ENCODE measurements around the gene RPTOR.
A peak's percentile ranks its signal among the peaks of the same experiment; 100 is the strongest.

RPTOR gene

GRCh38 chr17:80817861-80818260 lies 273.2 kb downstream of the RPTOR start:
- Histone ChIP-seq H3K36me3 (ENCODE audit: control insufficient read depth in 2 of 2, insufficient read depth in 1 of 2, low read length in 2 of 2) (no peaks in the 10 kb centered on the region), H3K4me1 (ENCODE audit: control insufficient read depth, insufficient read depth, low read length) (peaks cover 4% of the 10 kb centered on the region; the same call in 1 of the 2 replicates), H3K27ac (ENCODE audit: extremely low read depth, low read depth, low read length) (no peak overlapping the region), H3K4me3 (ENCODE audit: low read depth, low read length) (no peak overlapping the region), H3K9me3 (ENCODE audit: control insufficient read depth, insufficient read depth, low read depth, low read length) (no peaks in the 10 kb centered on the region)
- TF ChIP-seq SCRT1 (tag by site-specific recombination; IDR thresholded peaks at IDR 0.05; ENCODE audit: borderline replicate concordance) (peak; percentile 53; the same call in 1 of the 2 replicates), ZBTB21 (tag by site-specific recombination; IDR thresholded peaks at IDR 0.05) (no peak), SCRT2 (tag by site-specific recombination; IDR thresholded peaks at IDR 0.05) (peak; percentile 91)
- ChIA-PET POLR2A (no interaction called here), CTCF (interaction anchor here (0.6 to 1.1 kb wide), 2 partner anchors 15 to 943 kb away, joined by 3 to 4 read pairs; no protein-coding TSS in a partner anchor)

GRCh38 chr17:80818871-80819270 lies 274.2 kb downstream of the RPTOR start:
- CTCF ChIA-PET: interaction anchor here (0.6 to 1.1 kb wide), 3 partner anchors 13 to 64 kb away, joined by 3 to 4 read pairs (median 3); no protein-coding TSS in a partner anchor
- POLR2A ChIA-PET: interaction anchor here (0.8 kb wide), 1 partner anchor 147 kb away, joined by 3 read pairs; no protein-coding TSS in a partner anchor
- TF ChIP-seq ZNF776 (tag by site-specific recombination; IDR thresholded peaks at IDR 0.05; ENCODE audit: borderline replicate concordance) (no peak), ZNF707 (tag by site-specific recombination; IDR thresholded peaks at IDR 0.05) (no peak), PRDM2 (tag by site-specific recombination; IDR thresholded peaks at IDR 0.05; ENCODE audit: borderline replicate concordance) (no peak), ZNF585B (tag by site-specific recombination; IDR thresholded peaks at IDR 0.05) (no peak), ZNF623 (tag by site-specific recombination; IDR thresholded peaks at IDR 0.05) (no peak), AEBP2 (tag by site-specific recombination; IDR thresholded peaks at IDR 0.05; ENCODE audit: borderline replicate concordance) (no peak), ZNF274 (IDR thresholded peaks at IDR 0.05; ENCODE audit: low read length) (no peak), ZNF274 (tag by site-specific recombination; IDR thresholded peaks at IDR 0.05; ENCODE audit: borderline replicate concordance) (no peak), ZNF571 (tag by site-specific recombination; IDR thresholded peaks at IDR 0.05) (no peak), ZNF660 (tag by site-specific recombination; IDR thresholded peaks at IDR 0.05) (no peak), ZNF629 (tag by site-specific recombination; IDR thresholded peaks at IDR 0.05) (no peak), ZBTB48 (tag by site-specific recombination; IDR thresholded peaks at IDR 0.05) (no peak), ZNF423 (tag by site-specific recombination; IDR thresholded peaks at IDR 0.05) (no peak), ZNF132 (tag by site-specific recombination; IDR thresholded peaks at IDR 0.05; ENCODE audit: borderline replicate concordance) (no peak), REST (tag by site-specific recombination; IDR thresholded peaks at IDR 0.05) (no peak), ZNF521 (tag by site-specific recombination; IDR thresholded peaks at IDR 0.05) (no peak), ZNF133 (tag by site-specific recombination; IDR thresholded peaks at IDR 0.05) (no peak), ZNF610 (tag by site-specific recombination; IDR thresholded peaks at IDR 0.05; ENCODE audit: borderline replicate concordance) (no peak), ZBTB17 (tag by site-specific recombination; IDR thresholded peaks at IDR 0.05) (no peak), ZNF426 (tag by site-specific recombination; IDR thresholded peaks at IDR 0.05) (no peak)

More at GRCh38 chr17:80818871-80819270, 274.2 kb downstream of the RPTOR start:
- H3K27ac ChIP-seq (ENCODE audit: extremely low read depth, low read depth, low read length): no peak overlapping the region
- peaks cover 10% of the 10 kb centered on the region for H3K4me1 ChIP-seq (ENCODE audit: control insufficient read depth, insufficient read depth, low read length)
- H3K4me3 ChIP-seq (ENCODE audit: low read depth, low read length): no peak overlapping the region
- H3K36me3 ChIP-seq (ENCODE audit: control insufficient read depth in 2 of 2, insufficient read depth in 1 of 2, low read length in 2 of 2): no peaks in the 10 kb centered on the region
- no peaks in the 10 kb centered on the region for H3K9me3 ChIP-seq (ENCODE audit: control insufficient read depth, insufficient read depth, low read depth, low read length)
